Measurements from ENCODE around the gene TSHZ2. TPM values are rescaled to one million over a fixed set of nuclear protein-coding genes. Genes with fewer than 3 reads are reported as not detected.

TSHZ2 gene
- total and polyA plus RNA-seq, 2 of the 4 experiments (the other 2 are of a cell fraction), result under 0.01 to 0.02 TPM

DNA sequence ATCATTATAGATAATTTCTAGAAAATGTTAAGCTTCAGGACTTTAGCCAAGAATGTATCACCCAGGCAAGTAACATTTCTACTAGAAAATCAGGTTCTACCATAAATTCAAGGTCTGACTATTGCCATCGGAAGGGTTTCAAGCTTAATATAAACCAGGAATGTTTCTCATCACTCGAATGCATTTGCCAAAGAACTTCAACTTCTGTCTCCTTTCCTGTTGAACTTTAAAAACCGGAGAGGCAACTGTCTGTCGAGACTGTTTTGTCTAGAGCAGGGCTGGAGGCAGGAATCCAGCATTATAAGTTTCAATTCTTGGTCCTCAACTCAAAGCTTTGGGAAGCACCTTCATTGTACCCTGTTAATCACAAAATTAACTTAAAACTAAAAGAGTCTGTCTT lies 356.8 kb downstream of the TSHZ2 start:
- 10% methylated on average over 2 of the region's 4 CpGs; no CpG with 5 or more reads in 1 of the 2 experiments for WGBS, 2 experiments (ENCODE audit: extremely low coverage in 2 of 2, insufficient read length in 1 of 2)
- Histone ChIP-seq H3K27me3 (ENCODE audit: control insufficient read depth, insufficient read depth, low read length) (no peaks in the 10 kb centered on the region), H3K14ac (replicated peaks; ENCODE audit: low read depth, low read length) (no peak overlapping the region), H3K9me1 (ENCODE audit: insufficient read depth, low read length) (no peaks in the 10 kb centered on the region; the same call in 1 of the 2 replicates), H3K4ac (ENCODE audit: low read depth, low read length) (no peak overlapping the region), H2AK9ac (replicated peaks; ENCODE audit: low read depth, low read length, poor library complexity) (no peak overlapping the region), H2BK15ac (ENCODE audit: low read depth, low read length) (no peak overlapping the region), H3K27ac (ENCODE audit: insufficient read depth, low read length) (no peak overlapping the region), H3K4me3 (ENCODE audit: insufficient read depth, low read depth, low read length) (no peak overlapping the region), H2AK5ac (ENCODE audit: low read depth, low read length) (no peak overlapping the region), H4K8ac (ENCODE audit: low read depth in 2 of 2, low read length in 2 of 2) (no peak overlapping the region), H3K9me3 (ENCODE audit: control insufficient read depth, insufficient read depth, low read length) (no peaks in the 10 kb centered on the region), H3K18ac (ENCODE audit: low read depth, low read length) (no peak overlapping the region), H3K36me3 (ENCODE audit: control insufficient read depth, insufficient read depth, low read length) (no peaks in the 10 kb centered on the region), H2AFZ (replicated peaks; ENCODE audit: low read length, poor library complexity) (no peak overlapping the region), H3K79me1 (ENCODE audit: low read depth in 1 of 2, low read length in 2 of 2) (no peaks in the 10 kb centered on the region), H2BK120ac (ENCODE audit: low read depth, low read length) (no peak overlapping the region), H3K4me1 (ENCODE audit: control insufficient read depth, insufficient read depth, low read length) (no peaks in the 10 kb centered on the region; the same call in 1 of the 2 replicates), H4K20me1 (ENCODE audit: insufficient read depth, low read length) (no peaks in the 10 kb centered on the region), H2BK20ac (ENCODE audit: low read depth, low read length) (no peak overlapping the region), H2BK5ac (ENCODE audit: low read depth, low read length, poor library complexity, severe bottlenecking) (no peak overlapping the region), H3K23ac (ENCODE audit: low read depth, low read length) (no peak overlapping the region), H3K9ac (ENCODE audit: low read depth, low read length) (no peak overlapping the region), H3K56ac (ENCODE audit: extremely low read depth, insufficient read depth, low read length) (no peak overlapping the region), H4K5ac (ENCODE audit: low read depth, low read length) (no peak overlapping the region), H3K4me2 (ENCODE audit: low read depth, low read length) (no peak overlapping the region), H4K91ac (ENCODE audit: insufficient read depth, low read depth, low read length) (no peak overlapping the region)
- no TSS peak for BruUV-seq (replicated peaks)
- ATAC-seq (ENCODE audit: low read depth) (no peak), DNase-seq (no peak)
- dilution Hi-C loops (cut with HindIII; ENCODE audit: low sequenced_read_pairs, unreplicated experiment), result no loop called here
- intact Hi-C loops (cut with micrococcal nuclease), result no loop called here
- TF ChIP-seq, protein P1, sequence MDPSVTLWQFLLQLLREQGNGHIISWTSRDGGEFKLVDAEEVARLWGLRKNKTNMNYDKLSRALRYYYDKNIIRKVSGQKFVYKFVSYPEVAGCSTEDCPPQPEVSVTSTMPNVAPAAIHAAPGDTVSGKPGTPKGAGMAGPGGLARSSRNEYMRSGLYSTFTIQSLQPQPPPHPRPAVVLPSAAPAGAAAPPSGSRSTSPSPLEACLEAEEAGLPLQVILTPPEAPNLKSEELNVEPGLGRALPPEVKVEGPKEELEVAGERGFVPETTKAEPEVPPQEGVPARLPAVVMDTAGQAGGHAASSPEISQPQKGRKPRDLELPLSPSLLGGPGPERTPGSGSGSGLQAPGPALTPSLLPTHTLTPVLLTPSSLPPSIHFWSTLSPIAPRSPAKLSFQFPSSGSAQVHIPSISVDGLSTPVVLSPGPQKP (IDR thresholded peaks at IDR 0.05; ENCODE audit: borderline replicate concordance, low read depth, low read length), result no peak
- TF ChIP-seq BHLHE40 (IDR thresholded peaks at IDR 0.05; ENCODE audit: low read depth, low read length) (no peak), RCOR1 (IDR thresholded peaks at IDR 0.05; ENCODE audit: insufficient replicate concordance, low read length) (no peak), CHD1 (IDR thresholded peaks at IDR 0.05; ENCODE audit: low read depth, low read length) (no peak), MXI1 (IDR thresholded peaks at IDR 0.05; ENCODE audit: borderline replicate concordance, low read depth, low read length) (no peak)
- in situ Hi-C loops (cut with MboI; ENCODE audit: low sequenced_read_pairs), result no loop called here
- ChIA-PET POLR2A (ENCODE audit: unreplicated experiment) (no interaction called here), CTCF (no interaction called here)

Measured in IMR-90 (cell line).